ENCODE measurements around the gene NDUFC2. TPM values are rescaled to one million over a fixed set of nuclear protein-coding genes. Genes with fewer than 3 reads are reported as not detected.
"Not testable (repeated sequence)": the region's sequence is repeated elsewhere in the genome, so short reads cannot be mapped to it uniquely, and the experiment has no call there.

The NDUFC2 gene
- total RNA-seq, 1 donor, result 91.9 TPM

- no peak for TF ChIP-seq CTCF (IDR thresholded peaks at IDR 0.05; ENCODE audit: insufficient read depth, low read length)
- no peak for DNase-seq (ENCODE audit: low read depth)
- peak overlapping the region; percentile 83 for H3K4me3 ChIP-seq (ENCODE audit: low read depth, low read length)
Observed at GRCh38 chr11:78078218-78079167, 1.2 kb downstream of the NDUFC2 start.

GRCh38 chr11:78077592-78077991 lies 2.1 kb downstream of the NDUFC2 start:
- H3K4me3 ChIP-seq (ENCODE audit: low read depth, low read length), result peak overlapping the region; percentile 83
- DNase-seq (ENCODE audit: low read depth), result not testable (repeated sequence)

- TF ChIP-seq CTCF (IDR thresholded peaks at IDR 0.05; ENCODE audit: insufficient read depth, low read length), result no peak
- peak overlapping the region; percentile 18 for H3K4me3 ChIP-seq (ENCODE audit: low read depth, low read length)
- DNase-seq (ENCODE audit: low read depth), result no peak
Observed at GRCh38 chr11:78076733-78077403, 2.8 kb downstream of the NDUFC2 start.

GRCh38 chr11:78074756-78075155 lies 4.9 kb downstream of the NDUFC2 start:
- no peak overlapping the region for H3K4me3 ChIP-seq (ENCODE audit: low read depth, low read length)
- DNase-seq (ENCODE audit: low read depth), result no peak
- TF ChIP-seq CTCF (IDR thresholded peaks at IDR 0.05; ENCODE audit: insufficient read depth, low read length), result no peak

GRCh38 chr11:78072455-78072854 lies 7.2 kb downstream of the NDUFC2 start:
- no peak overlapping the region for H3K4me3 ChIP-seq (ENCODE audit: low read depth, low read length)
- TF ChIP-seq CTCF (IDR thresholded peaks at IDR 0.05; ENCODE audit: insufficient read depth, low read length), result no peak
- no peak for DNase-seq (ENCODE audit: low read depth)

- no peak for TF ChIP-seq CTCF (IDR thresholded peaks at IDR 0.05; ENCODE audit: insufficient read depth, low read length)
- H3K4me3 ChIP-seq (ENCODE audit: low read depth, low read length), result no peak overlapping the region
- no peak for DNase-seq (ENCODE audit: low read depth)
Observed at GRCh38 chr11:78071717-78072116, 7.9 kb downstream of the NDUFC2 start.

GRCh38 chr11:78070621-78071020 lies 9.0 kb downstream of the NDUFC2 start:
- no peak for DNase-seq (ENCODE audit: low read depth)
- no peak overlapping the region for H3K4me3 ChIP-seq (ENCODE audit: low read depth, low read length)
- no peak for TF ChIP-seq CTCF (IDR thresholded peaks at IDR 0.05; ENCODE audit: insufficient read depth, low read length)
